Neural crest cell (in vitro differentiated cells): ENCODE measurements around the gene IL1B. TPM values are rescaled to one million over a fixed set of nuclear protein-coding genes. Genes with fewer than 3 reads are reported as not detected.

Experiments used
- DNase-seq: peaks from one replicate; pipeline ENCODE4 v3.0.0; 2021; ENCODE audit warnings: low read depth, mixed read lengths, low spot score
- H3K27ac Mint-ChIP-seq: one replicate; pipeline ENCODE4 v1.8.0; 2021; ENCODE audit warnings: mild to moderate bottlenecking, mixed read lengths; ENCODE audit not compliant: unreplicated experiment
- H3K27me3 Mint-ChIP-seq: 2 replicates; pipeline ENCODE4 v1.8.0; 2021; ENCODE audit warnings: low read depth, mild to moderate bottlenecking, mixed read lengths
- H3K36me3 Mint-ChIP-seq: 2 replicates; pipeline ENCODE4 v1.8.0; 2021; ENCODE audit warnings: low read depth, mild to moderate bottlenecking, mixed read lengths
- H3K4me1 Mint-ChIP-seq: 2 replicates; pipeline ENCODE4 v1.8.0; 2021; ENCODE audit warnings: mixed read lengths
- H3K4me3 Mint-ChIP-seq: one replicate; pipeline ENCODE4 v1.8.0; 2021; ENCODE audit warnings: mild to moderate bottlenecking, mixed read lengths
- H3K9me3 Mint-ChIP-seq: 2 replicates; pipeline ENCODE4 v1.8.0; 2021; ENCODE audit warnings: mixed read lengths
- total RNA-seq: library from RNA; stranded (reverse); gene quantifications from 2 replicates; pipeline ENCODE4 v1.2.1, GENCODE V29; 2021
- TF ChIP-seq, protein P1 (sequence below): fragments of 200-600 bp; sonication (generic); conservative IDR thresholded peaks from 2 replicates; pipeline ENCODE4 v1.5.0; 2021; ENCODE audit warnings: antibody characterized with exemption, mild to moderate bottlenecking

The IL1B gene
- total RNA-seq, 1 donor from 2014 or later = not detected

DNA sequence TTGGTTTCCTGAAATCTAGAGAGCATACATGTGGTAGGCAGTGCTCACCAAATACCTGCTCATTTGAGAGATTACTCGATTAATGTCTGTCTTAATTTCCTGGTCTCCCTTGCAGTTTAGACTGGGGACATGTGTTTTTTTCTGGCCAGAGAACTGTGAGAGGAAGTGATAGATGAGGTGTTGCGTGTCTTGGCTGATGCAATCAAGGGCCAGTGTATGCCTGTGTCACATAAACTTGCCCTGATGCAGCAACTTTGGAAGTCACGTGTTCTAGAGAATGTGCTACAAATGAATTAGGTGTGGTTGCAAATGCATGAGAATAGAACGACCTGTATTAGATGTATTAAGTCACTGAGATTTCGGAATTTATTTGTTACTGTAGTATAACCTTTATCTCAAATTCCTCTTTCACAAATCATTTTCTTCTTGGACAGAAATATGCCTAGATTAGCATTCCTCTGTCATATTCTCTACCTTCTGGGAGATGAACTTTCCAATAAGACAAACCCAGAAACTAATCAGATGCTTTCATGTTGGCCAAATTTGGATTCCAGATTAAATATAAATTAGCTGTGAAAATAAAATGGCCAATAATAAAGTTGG lies 42.3 kb downstream of the IL1B start:
- H3K4me3 Mint-ChIP-seq = no peak overlapping the region
- TF ChIP-seq, protein P1, sequence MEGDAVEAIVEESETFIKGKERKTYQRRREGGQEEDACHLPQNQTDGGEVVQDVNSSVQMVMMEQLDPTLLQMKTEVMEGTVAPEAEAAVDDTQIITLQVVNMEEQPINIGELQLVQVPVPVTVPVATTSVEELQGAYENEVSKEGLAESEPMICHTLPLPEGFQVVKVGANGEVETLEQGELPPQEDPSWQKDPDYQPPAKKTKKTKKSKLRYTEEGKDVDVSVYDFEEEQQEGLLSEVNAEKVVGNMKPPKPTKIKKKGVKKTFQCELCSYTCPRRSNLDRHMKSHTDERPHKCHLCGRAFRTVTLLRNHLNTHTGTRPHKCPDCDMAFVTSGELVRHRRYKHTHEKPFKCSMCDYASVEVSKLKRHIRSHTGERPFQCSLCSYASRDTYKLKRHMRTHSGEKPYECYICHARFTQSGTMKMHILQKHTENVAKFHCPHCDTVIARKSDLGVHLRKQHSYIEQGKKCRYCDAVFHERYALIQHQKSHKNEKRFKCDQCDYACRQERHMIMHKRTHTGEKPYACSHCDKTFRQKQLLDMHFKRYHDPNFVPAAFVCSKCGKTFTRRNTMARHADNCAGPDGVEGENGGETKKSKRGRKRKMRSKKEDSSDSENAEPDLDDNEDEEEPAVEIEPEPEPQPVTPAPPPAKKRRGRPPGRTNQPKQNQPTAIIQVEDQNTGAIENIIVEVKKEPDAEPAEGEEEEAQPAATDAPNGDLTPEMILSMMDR = no peak
- H3K9me3 Mint-ChIP-seq = peaks cover 18% of the 10 kb centered on the region
- no peaks in the 10 kb centered on the region for H3K27me3 Mint-ChIP-seq
- DNase-seq = no peak
- H3K27ac Mint-ChIP-seq = no peak overlapping the region
- peaks cover 3% of the 10 kb centered on the region for H3K36me3 Mint-ChIP-seq
- H3K4me1 Mint-ChIP-seq = peaks cover 4% of the 10 kb centered on the region

DNA sequence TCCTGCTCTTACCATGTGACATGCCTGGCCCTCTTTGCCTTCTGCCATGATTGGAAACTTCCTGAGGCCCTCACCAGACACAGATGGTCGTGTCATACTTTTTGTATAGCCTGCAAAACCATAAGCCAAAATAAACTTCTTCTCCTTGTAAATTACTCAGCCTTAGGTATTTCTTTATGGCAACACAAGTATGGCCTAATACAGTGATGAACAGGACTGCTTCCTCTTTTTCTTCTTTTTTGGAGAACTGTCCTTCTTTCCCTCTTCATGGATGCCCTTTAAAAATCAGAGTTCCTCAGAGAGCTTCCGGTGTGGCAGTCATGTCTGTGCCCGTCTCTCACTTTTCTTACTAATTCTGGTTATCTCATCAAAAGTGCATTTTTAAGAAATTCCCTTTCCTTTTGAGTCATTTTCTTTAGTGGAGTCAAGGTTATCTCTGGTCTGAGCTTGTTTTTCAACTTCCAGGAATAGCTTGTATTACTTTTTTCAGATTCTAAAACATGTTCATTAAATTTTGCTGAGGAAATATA lies 43.1 kb downstream of the IL1B start:
- H3K27me3 Mint-ChIP-seq = no peaks in the 10 kb centered on the region
- H3K9me3 Mint-ChIP-seq = peaks cover 16% of the 10 kb centered on the region
- H3K36me3 Mint-ChIP-seq = peaks cover 3% of the 10 kb centered on the region
- peaks cover 4% of the 10 kb centered on the region for H3K4me1 Mint-ChIP-seq
- TF ChIP-seq, protein P1 = no peak
- H3K4me3 Mint-ChIP-seq = no peak overlapping the region
- no peak for DNase-seq
- no peak overlapping the region for H3K27ac Mint-ChIP-seq

DNA sequence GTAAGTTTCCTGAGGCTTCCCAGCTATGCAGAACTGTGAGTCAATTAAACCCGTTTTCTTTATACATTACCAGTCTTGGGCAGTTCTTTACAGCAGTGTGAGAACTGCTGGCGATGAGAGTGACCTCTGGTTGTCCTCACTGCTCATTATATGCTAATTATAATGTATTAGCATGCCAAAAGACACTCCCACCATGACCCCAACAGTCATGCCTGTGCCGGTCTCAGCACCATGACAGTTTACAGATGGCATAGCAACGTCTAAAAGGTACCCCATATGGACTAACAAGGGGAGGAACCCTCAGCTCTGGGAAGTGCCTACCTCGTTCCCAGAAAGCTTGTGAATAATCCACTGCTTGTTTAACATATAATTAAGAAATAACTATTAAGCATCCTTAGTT lies 44.2 kb downstream of the IL1B start:
- H3K27ac Mint-ChIP-seq = no peak overlapping the region
- H3K27me3 Mint-ChIP-seq = no peaks in the 10 kb centered on the region
- peaks cover 3% of the 10 kb centered on the region for H3K36me3 Mint-ChIP-seq
- TF ChIP-seq, protein P1 = no peak
- H3K4me1 Mint-ChIP-seq = peaks cover 4% of the 10 kb centered on the region
- no peak overlapping the region for H3K4me3 Mint-ChIP-seq
- peaks cover 14% of the 10 kb centered on the region for H3K9me3 Mint-ChIP-seq
- DNase-seq = no peak

DNA sequence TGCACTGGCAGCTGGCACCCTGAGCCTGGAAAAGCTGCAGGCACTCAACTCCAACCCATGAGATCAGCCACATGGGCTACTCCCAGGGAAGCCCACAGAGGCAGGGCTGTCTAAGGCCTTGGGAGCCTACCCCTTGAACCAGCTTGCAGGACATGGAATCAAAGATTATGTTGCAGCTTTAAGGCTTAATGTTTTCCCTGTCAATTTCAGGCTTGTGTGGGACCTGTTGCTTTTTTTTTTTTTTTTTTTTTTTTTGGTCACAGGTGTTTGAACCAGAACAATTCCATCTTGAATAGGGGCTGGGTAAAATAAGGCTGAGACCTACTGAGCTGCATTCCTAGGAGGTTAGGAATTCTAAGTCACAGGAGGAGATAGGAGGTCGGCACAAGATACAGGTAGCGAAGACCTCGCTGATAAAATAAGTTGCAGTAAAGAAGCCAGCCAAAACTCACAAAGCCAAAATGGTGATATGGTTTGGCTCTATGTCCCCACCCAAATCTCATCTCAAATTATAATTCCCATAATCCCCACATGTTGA lies 44.8 kb downstream of the IL1B start:
- no peak overlapping the region for H3K27ac Mint-ChIP-seq
- H3K9me3 Mint-ChIP-seq = peaks cover 12% of the 10 kb centered on the region
- H3K4me1 Mint-ChIP-seq = peaks cover 4% of the 10 kb centered on the region
- TF ChIP-seq, protein P1 = no peak
- no peaks in the 10 kb centered on the region for H3K27me3 Mint-ChIP-seq
- peaks cover 3% of the 10 kb centered on the region for H3K36me3 Mint-ChIP-seq
- H3K4me3 Mint-ChIP-seq = no peak overlapping the region
- no peak for DNase-seq

DNA sequence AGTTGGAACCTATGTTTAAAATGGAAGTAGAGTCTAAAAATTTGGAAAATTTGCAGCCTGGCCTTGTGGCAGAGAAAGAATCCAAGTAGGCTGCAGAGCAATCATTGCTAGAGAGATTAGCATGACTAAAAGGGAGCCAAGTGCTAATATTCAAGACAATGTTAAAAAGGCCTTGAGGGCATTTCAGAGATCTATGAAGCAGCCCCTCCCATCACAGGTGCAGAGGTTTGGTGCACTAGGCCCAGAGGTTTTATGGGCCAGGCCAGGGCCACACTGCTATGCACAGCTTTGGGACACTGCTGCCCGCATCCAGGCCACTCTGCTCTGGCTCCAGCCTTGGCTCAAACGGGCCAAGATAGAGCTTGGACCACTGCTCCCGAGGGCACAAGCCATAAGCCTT lies 45.6 kb downstream of the IL1B start:
- peaks cover 12% of the 10 kb centered on the region for H3K9me3 Mint-ChIP-seq
- peaks cover 4% of the 10 kb centered on the region for H3K4me1 Mint-ChIP-seq
- TF ChIP-seq, protein P1 = no peak
- no peak for DNase-seq
- H3K27ac Mint-ChIP-seq = no peak overlapping the region
- peaks cover 3% of the 10 kb centered on the region for H3K36me3 Mint-ChIP-seq
- no peaks in the 10 kb centered on the region for H3K27me3 Mint-ChIP-seq
- H3K4me3 Mint-ChIP-seq = no peak overlapping the region
